Lower lobe of right lung (tissue), 2 donors: ENCODE data around the gene NAT8L. TPM values are rescaled to one million over a fixed set of nuclear protein-coding genes. Genes with fewer than 3 reads are reported as not detected.

Experiments used
- ATAC-seq, 2 donors: fragments of 200-7000 bp; cut with Tn5 transposase; one replicate each; pipeline ENCODE4 v1.9.1; 2020 to 2022; ENCODE audit warnings: mild to moderate bottlenecking in 2 of 2, moderate library complexity in 2 of 2
- DNase-seq: peaks from one replicate; pipeline ENCODE4 v3.0.0-alpha.2; 2020
- H3K27ac ChIP-seq: fragments of 200-600 bp; one replicate; pipeline ENCODE4 v1.8.0; 2022
- H3K27me3 ChIP-seq: fragments of 200-600 bp; one replicate; pipeline ENCODE4 v1.8.0; 2022; ENCODE audit warnings: low read depth
- H3K36me3 ChIP-seq: fragments of 200-600 bp; one replicate; pipeline ENCODE4 v1.8.0; 2022; ENCODE audit warnings: mild to moderate bottlenecking
- H3K4me1 ChIP-seq: fragments of 200-600 bp; one replicate; pipeline ENCODE4 v1.8.0; 2022
- H3K4me3 ChIP-seq: fragments of 200-600 bp; one replicate; pipeline ENCODE4 v1.8.0; 2022; ENCODE audit warnings: mild to moderate bottlenecking
- H3K9me3 ChIP-seq: fragments of 200-600 bp; one replicate; pipeline ENCODE4 v1.8.0; 2022
- CTCF ChIP-seq: fragments of 200-600 bp; IDR thresholded peaks from one replicate; pipeline ENCODE4 v1.8.0; 2022; ENCODE audit warnings: antibody characterized with exemption, mild to moderate bottlenecking
- intact Hi-C: fragments of 100-400 bp; cut with DNase I; formaldehyde crosslinking; loops from one replicate; pipeline ENCODE4 v1.11.0; 2022
- total RNA-seq: library from RNA; stranded (reverse); fragmentation: NEBNext Ultra II Directional; extraction: Animal tissue kit (Norgen Biotek cat#: 25700); gene quantifications from one replicate; pipeline ENCODE4 v1.2.1, GENCODE V29; 2021
- donor health status: DM: no; HTN: yes; CAD: no; lungs with severe emphysema.

The NAT8L gene
- total RNA-seq, 1 donor from 2014 or later: 0.24 TPM

- H3K4me3 ChIP-seq: no peak overlapping the region
- no peak overlapping the region for H3K27ac ChIP-seq
- no peaks in the 10 kb centered on the region for H3K4me1 ChIP-seq
- DNase-seq (no peak), ATAC-seq (no peak)
- H3K27me3 ChIP-seq: peaks cover 3% of the 10 kb centered on the region
- TF ChIP-seq CTCF: no peak
- no peaks in the 10 kb centered on the region for H3K36me3 ChIP-seq
- H3K9me3 ChIP-seq: peaks cover 16% of the 10 kb centered on the region
- intact Hi-C loops: no loop called here
Measured at GRCh38 chr4:2103127-2103842, 44.2 kb downstream of the NAT8L start.

- ATAC-seq: no peak
- H3K27me3 ChIP-seq: peaks cover 3% of the 10 kb centered on the region
- TF ChIP-seq CTCF: no peak
- intact Hi-C loops: no loop called here
- H3K4me3 ChIP-seq: no peak overlapping the region
- H3K9me3 ChIP-seq: peaks cover 16% of the 10 kb centered on the region
- H3K4me1 ChIP-seq: no peaks in the 10 kb centered on the region
- no peaks in the 10 kb centered on the region for H3K36me3 ChIP-seq
- no peak for DNase-seq
- no peak overlapping the region for H3K27ac ChIP-seq
Measured at GRCh38 chr4:2103843-2104547, 44.9 kb downstream of the NAT8L start.

GRCh38 chr4:2104556-2105345, 45.6 kb downstream of the NAT8L start:
- intact Hi-C loops: no loop called here
- Histone ChIP-seq H3K4me1 (no peaks in the 10 kb centered on the region), H3K36me3 (no peaks in the 10 kb centered on the region), H3K27me3 (peaks cover 3% of the 10 kb centered on the region), H3K9me3 (peaks cover 16% of the 10 kb centered on the region), H3K27ac (no peak overlapping the region), H3K4me3 (no peak overlapping the region)
- no peak for ATAC-seq
- DNase-seq: no peak
- TF ChIP-seq CTCF: no peak

GRCh38 chr4:2105559-2105958, 46.4 kb downstream of the NAT8L start:
- DNase-seq: no peak
- Histone ChIP-seq H3K27ac (no peak overlapping the region), H3K9me3 (peaks cover 16% of the 10 kb centered on the region), H3K4me3 (no peak overlapping the region), H3K27me3 (peaks cover 3% of the 10 kb centered on the region), H3K4me1 (no peaks in the 10 kb centered on the region), H3K36me3 (no peaks in the 10 kb centered on the region)
- no peak for ATAC-seq
- no peak for TF ChIP-seq CTCF
- intact Hi-C loops: no loop called here

GRCh38 chr4:2116687-2117400, 57.7 kb downstream of the NAT8L start:
- H3K9me3 ChIP-seq: no peaks in the 10 kb centered on the region
- H3K36me3 ChIP-seq: no peaks in the 10 kb centered on the region
- no peak overlapping the region for H3K4me3 ChIP-seq
- no peaks in the 10 kb centered on the region for H3K27me3 ChIP-seq
- no peak for ATAC-seq
- H3K4me1 ChIP-seq: no peaks in the 10 kb centered on the region
- no peak for TF ChIP-seq CTCF
- no peak for DNase-seq
- intact Hi-C loops: no loop called here
- H3K27ac ChIP-seq: no peak overlapping the region
